ENCODE data around the gene SIGLEC6. TPM values are rescaled to one million over a fixed set of nuclear protein-coding genes. Genes with fewer than 3 reads are reported as not detected.

SIGLEC6 gene
- total RNA-seq, 6 donors from 2014 or later: 7.2 to 7.9 (median 7.8) TPM; not detected in 3

DNA sequence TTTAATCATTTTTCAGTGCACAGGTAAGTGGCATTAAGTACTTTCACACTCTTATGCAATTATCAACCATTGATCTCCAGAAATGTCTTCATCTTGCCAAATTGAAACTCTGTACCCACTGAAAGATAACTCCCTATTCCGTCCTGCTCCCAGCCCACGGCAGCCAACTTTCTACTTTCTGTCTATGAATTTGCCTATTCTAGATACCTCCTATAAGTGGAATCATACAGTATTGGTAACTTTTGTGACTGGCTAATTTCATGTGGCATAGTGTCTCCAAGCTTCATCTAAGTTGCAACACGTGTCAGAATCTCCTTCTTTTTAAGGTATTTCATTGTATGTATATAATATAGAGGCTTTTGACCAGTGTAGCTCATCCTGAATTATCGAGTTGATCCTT lies 58.9 kb downstream of the SIGLEC6 start:
- Histone ChIP-seq H3K27ac (no peak overlapping the region), H3K36me3 (no peaks in the 10 kb centered on the region), H3K4me1 (peaks cover 0 to 6% (median 2%) of the 10 kb centered on the region in 4 donors), H3K27me3 (no peaks in the 10 kb centered on the region), H3K9me3 (no peaks in the 10 kb centered on the region), H3K4me3 (no peak overlapping the region)
- TF ChIP-seq CTCF (IDR thresholded peaks at IDR 0.05) (no peak), POLR2AphosphoS5 (IDR thresholded peaks at IDR 0.05) (no peak), POLR2A (IDR thresholded peaks at IDR 0.05) (no peak), EP300 (IDR thresholded peaks at IDR 0.05) (no peak)
- DNase-seq (no peak), ATAC-seq (ENCODE audit: low FRiP score in 2 of 2) (no peak)
- WGBS, 2 donors: 27 to 28% methylated on average over 4 of the region's 4 CpGs

DNA sequence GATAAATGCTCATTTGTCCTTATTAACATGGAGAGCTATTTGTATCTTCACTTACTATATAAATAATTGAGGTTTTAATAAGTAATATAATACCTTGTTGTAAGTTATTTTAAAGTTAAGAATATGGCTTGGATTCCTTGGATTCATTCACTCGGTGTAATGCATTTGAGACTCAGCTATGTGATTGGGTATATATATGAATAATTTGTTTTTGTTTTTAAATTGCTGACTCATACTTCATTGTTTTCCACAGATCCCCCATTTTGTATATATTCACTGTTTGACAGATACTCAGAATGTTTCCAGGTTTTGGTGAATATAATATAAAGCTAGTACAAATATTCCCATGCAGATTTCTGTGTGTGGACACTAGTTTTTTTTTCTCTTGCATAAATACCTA lies 59.9 kb downstream of the SIGLEC6 start:
- H3K4me1 ChIP-seq: peaks cover 0 to 6% (median 4%) of the 10 kb centered on the region in 4 donors
- no peak for TF ChIP-seq EP300 (IDR thresholded peaks at IDR 0.05)
- no peak for TF ChIP-seq CTCF (IDR thresholded peaks at IDR 0.05)
- no peak for TF ChIP-seq POLR2AphosphoS5 (IDR thresholded peaks at IDR 0.05)
- TF ChIP-seq POLR2A (IDR thresholded peaks at IDR 0.05): no peak
- ATAC-seq (ENCODE audit: low FRiP score in 2 of 2) (no peak), DNase-seq (no peak)
- H3K4me3 ChIP-seq: no peak overlapping the region
- WGBS, 2 donors: 71 to 79% methylated on average over 1 of the region's 1 CpG
- H3K27me3 ChIP-seq: no peaks in the 10 kb centered on the region
- H3K36me3 ChIP-seq: no peaks in the 10 kb centered on the region
- no peak overlapping the region for H3K27ac ChIP-seq
- H3K9me3 ChIP-seq: no peaks in the 10 kb centered on the region

DNA sequence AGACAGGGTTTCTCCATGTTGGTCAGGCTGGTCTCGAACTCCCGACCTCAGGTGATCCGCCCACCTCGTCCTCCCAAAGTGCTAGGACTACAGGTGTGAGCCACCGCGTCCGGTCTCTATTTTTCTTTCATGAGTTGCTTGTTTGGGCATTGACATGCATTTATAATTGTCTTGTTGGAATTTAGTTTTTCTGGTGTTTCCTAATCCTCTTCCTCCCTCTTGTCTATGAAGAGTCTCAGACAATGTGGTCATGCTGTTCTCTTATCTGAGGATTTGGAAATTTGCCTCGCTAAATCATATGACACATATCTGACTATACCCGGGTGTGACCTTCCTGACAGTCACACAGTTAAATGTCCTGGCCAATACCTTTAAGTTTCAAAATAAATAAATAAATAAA lies 60.5 kb downstream of the SIGLEC6 start:
- no peak for TF ChIP-seq POLR2A (IDR thresholded peaks at IDR 0.05)
- TF ChIP-seq CTCF (IDR thresholded peaks at IDR 0.05): no peak
- TF ChIP-seq EP300 (IDR thresholded peaks at IDR 0.05): no peak
- no peak for TF ChIP-seq POLR2AphosphoS5 (IDR thresholded peaks at IDR 0.05)
- H3K27ac ChIP-seq: no peak overlapping the region
- H3K9me3 ChIP-seq: no peaks in the 10 kb centered on the region
- DNase-seq (no peak), ATAC-seq (ENCODE audit: low FRiP score in 2 of 2) (no peak)
- WGBS, 2 donors: 70 to 74% methylated on average over 9 of the region's 9 CpGs
- no peak overlapping the region for H3K4me3 ChIP-seq
- H3K4me1 ChIP-seq: peaks cover 0 to 6% (median 4%) of the 10 kb centered on the region in 4 donors
- no peaks in the 10 kb centered on the region for H3K27me3 ChIP-seq
- no peaks in the 10 kb centered on the region for H3K36me3 ChIP-seq

DNA sequence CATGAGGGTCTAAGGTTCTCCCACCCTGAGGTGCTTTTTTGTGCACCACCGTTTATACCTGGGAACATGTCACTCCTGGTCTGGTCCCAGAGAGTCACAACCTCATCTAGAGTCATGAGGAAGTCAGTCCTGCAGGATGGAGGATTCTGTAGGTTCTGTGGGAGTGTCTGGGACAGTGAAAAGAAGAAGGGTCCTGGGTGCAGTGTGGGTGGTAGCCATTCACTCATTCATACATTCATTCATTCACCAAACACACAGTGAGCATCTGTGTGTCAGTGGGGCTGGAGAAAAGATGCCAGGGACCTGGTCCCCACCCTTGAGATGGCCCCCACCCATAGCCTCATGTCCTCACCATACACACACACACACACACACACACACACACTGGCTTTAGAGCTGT lies 61.8 kb downstream of the SIGLEC6 start:
- no peak overlapping the region for H3K4me3 ChIP-seq
- no peaks in the 10 kb centered on the region for H3K27me3 ChIP-seq
- ATAC-seq (ENCODE audit: low FRiP score in 2 of 2) (peak in 1 of 2 donors; percentile 37), DNase-seq (no peak)
- H3K4me1 ChIP-seq: peaks cover 0 to 6% (median 4%) of the 10 kb centered on the region in 4 donors
- TF ChIP-seq POLR2A (IDR thresholded peaks at IDR 0.05): no peak
- no peak for TF ChIP-seq CTCF (IDR thresholded peaks at IDR 0.05)
- no peak for TF ChIP-seq POLR2AphosphoS5 (IDR thresholded peaks at IDR 0.05)
- TF ChIP-seq EP300 (IDR thresholded peaks at IDR 0.05): no peak
- 40 to 50% methylated on average over 1 of the region's 1 CpG for WGBS, 2 donors
- no peak overlapping the region for H3K27ac ChIP-seq
- no peaks in the 10 kb centered on the region for H3K9me3 ChIP-seq
- no peaks in the 10 kb centered on the region for H3K36me3 ChIP-seq

GRCh38 chr19:51469162-51469561 lies 62.3 kb downstream of the SIGLEC6 start:
- H3K4me1 ChIP-seq: peaks cover 0 to 6% (median 4%) of the 10 kb centered on the region in 4 donors
- ATAC-seq (ENCODE audit: low FRiP score in 2 of 2): peak in 1 of 2 donors; percentile 19
- H3K36me3 ChIP-seq: no peaks in the 10 kb centered on the region
- WGBS, 2 donors: 34 to 56% methylated on average over 4 of the region's 4 CpGs
- DNase-seq: no peak
- no peak overlapping the region for H3K27ac ChIP-seq
- H3K9me3 ChIP-seq: no peaks in the 10 kb centered on the region
- no peak overlapping the region for H3K4me3 ChIP-seq
- no peaks in the 10 kb centered on the region for H3K27me3 ChIP-seq
- TF ChIP-seq EP300 (IDR thresholded peaks at IDR 0.05): no peak
- no peak for TF ChIP-seq POLR2A (IDR thresholded peaks at IDR 0.05)

Data from upper lobe of left lung (tissue), 6 donors.